ENCODE data around the gene CD300C. TPM values are rescaled to one million over a fixed set of nuclear protein-coding genes. Genes with fewer than 3 reads are reported as not detected.
A peak's percentile ranks its signal among the peaks of the same experiment; 100 is the strongest.

CD300C gene
- total RNA-seq, 3 donors from 2014 or later, result 0.26 to 1.7 (median 0.95) TPM

DNA sequence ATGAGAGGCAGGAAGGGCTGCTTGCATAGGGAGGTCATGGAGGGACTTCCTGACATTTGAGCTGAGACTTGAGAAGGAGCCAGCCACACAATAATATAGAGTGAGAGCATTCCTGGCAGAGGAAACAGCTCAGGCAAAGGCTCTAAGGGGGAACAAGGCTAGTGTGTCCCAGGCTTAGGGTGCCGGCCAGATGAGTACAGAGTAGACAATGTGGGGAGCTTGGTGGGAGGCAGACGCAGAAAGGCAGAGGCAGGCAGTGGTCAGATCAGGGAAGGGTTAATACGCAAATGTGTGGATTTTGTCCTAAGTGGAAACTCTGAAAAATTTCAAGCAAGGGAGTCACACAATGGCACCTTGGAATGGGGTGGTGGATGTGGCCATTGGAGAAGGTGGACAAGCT, 45.9 kb downstream of the CD300C start:
- ATAC-seq, result no peak

DNA sequence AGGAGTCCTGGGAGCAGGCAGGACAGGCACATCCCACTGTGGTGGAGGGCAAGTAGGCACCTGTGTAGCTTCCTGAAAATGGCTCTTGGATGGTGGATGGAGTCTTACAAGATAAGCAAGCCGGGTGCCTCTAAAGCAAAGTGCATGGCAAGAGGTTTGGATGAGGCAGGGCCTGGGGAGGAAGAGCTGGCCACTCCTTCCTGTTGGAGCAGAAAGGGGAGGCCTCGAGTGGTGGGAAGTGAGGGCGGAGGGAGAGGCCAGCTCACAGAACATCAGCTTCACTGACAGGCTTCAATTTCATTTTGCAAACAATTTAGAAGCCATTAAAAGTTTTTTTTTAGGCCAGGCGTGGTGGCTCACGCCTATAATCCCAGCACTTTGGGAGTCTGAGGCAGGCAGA, 48.4 kb downstream of the CD300C start:
- DNase-seq, result no peak

More for the DNA sequence above, 45.9 kb downstream of the CD300C start:
- no peaks in the 10 kb centered on the region for H3K4me1 ChIP-seq (ENCODE audit: low read depth)
- no peak for TF ChIP-seq CTCF (IDR thresholded peaks at IDR 0.05)
- no peak overlapping the region for H3K4me3 ChIP-seq
- no peaks in the 10 kb centered on the region for H3K36me3 ChIP-seq (ENCODE audit: low read depth)
- DNase-seq, result no peak
- no peaks in the 10 kb centered on the region for H3K9me3 ChIP-seq
- intact Hi-C loops (cut with DNase I, micrococcal nuclease), result no loop called here

GRCh38 chr17:74493331-74493833, 52.5 kb downstream of the CD300C start:
- peak; percentile 90 for TF ChIP-seq CTCF (IDR thresholded peaks at IDR 0.05)
- intact Hi-C loops (cut with DNase I, micrococcal nuclease), result no loop called here
- no peaks in the 10 kb centered on the region for H3K9me3 ChIP-seq
- no peak overlapping the region for H3K4me3 ChIP-seq
- no peaks in the 10 kb centered on the region for H3K36me3 ChIP-seq (ENCODE audit: low read depth)
- no peaks in the 10 kb centered on the region for H3K4me1 ChIP-seq (ENCODE audit: low read depth)
- DNase-seq, result peak in 2 of 3 donors; percentile 85 to 86
- peak; percentile 92 for ATAC-seq

More for the DNA sequence above, 48.4 kb downstream of the CD300C start:
- H3K4me3 ChIP-seq, result no peak overlapping the region
- H3K4me1 ChIP-seq (ENCODE audit: low read depth), result no peaks in the 10 kb centered on the region
- H3K36me3 ChIP-seq (ENCODE audit: low read depth), result no peaks in the 10 kb centered on the region
- no peaks in the 10 kb centered on the region for H3K9me3 ChIP-seq
- no peak for ATAC-seq
- intact Hi-C loops (cut with DNase I, micrococcal nuclease), result no loop called here
- TF ChIP-seq CTCF (IDR thresholded peaks at IDR 0.05), result no peak

GRCh38 chr17:74491626-74492025, 54.3 kb downstream of the CD300C start:
- H3K4me3 ChIP-seq, result no peak overlapping the region
- DNase-seq (no peak), ATAC-seq (no peak)
- no peaks in the 10 kb centered on the region for H3K4me1 ChIP-seq (ENCODE audit: low read depth)
- H3K9me3 ChIP-seq, result no peaks in the 10 kb centered on the region
- intact Hi-C loops (cut with DNase I, micrococcal nuclease), result no loop called here
- no peaks in the 10 kb centered on the region for H3K36me3 ChIP-seq (ENCODE audit: low read depth)
- no peak for TF ChIP-seq CTCF (IDR thresholded peaks at IDR 0.05)

Other genes starting within 250 kb of the CD300C start
- 1 to 10 TPM in 2 of 3 donors, under 1 TPM in 1; 0.73 to 7.4 (median 2.4) TPM for gene KIF19, start 219.9 kb downstream of the CD300C start, total RNA-seq
- under 1 TPM in 1 of 3 donors, not detected in 2; 0.17 TPM for gene BTBD17, start 184.2 kb downstream of the CD300C start, total RNA-seq
- under 1 TPM in 1 of 3 donors, not detected in 2; 0.17 TPM for gene GPR142, start 178.6 kb downstream of the CD300C start, total RNA-seq
- 100 to 1,000 TPM in 2 of 3 donors, 10 to 100 TPM in 1; 62.2 to 172 (median 139) TPM for gene GPRC5C, start 114.0 kb downstream of the CD300C start, total RNA-seq
- gene CD300A, start 79.5 kb downstream of the CD300C start, total RNA-seq, result 1 to 10 TPM; 3.7 to 7.0 (median 5.2) TPM
- gene CD300LB, start 14.6 kb downstream of the CD300C start, total RNA-seq, result under 1 TPM in 2 of 3 donors, not detected in 1; 0.27 to 0.28 TPM
- not detected for gene CD300H, start 21.4 kb upstream of the CD300C start, total RNA-seq
- gene CD300LD, start 46.2 kb upstream of the CD300C start, total RNA-seq, result not detected
- gene CD300E, start 77.6 kb upstream of the CD300C start, total RNA-seq, result under 1 TPM in 2 of 3 donors, not detected in 1; 0.47 to 0.53 TPM
- gene CD300LF, start 166.8 kb upstream of the CD300C start, total RNA-seq, result 1 to 10 TPM; 2.0 TPM
- gene RAB37, start 191.1 kb upstream of the CD300C start, total RNA-seq, result 1 to 10 TPM; 4.3 to 9.8 (median 9.0) TPM
- gene NHERF1, start 202.5 kb upstream of the CD300C start, total RNA-seq, result 100 to 1,000 TPM; 109 to 281 (median 164) TPM
- gene NAT9, start 230.2 kb upstream of the CD300C start, total RNA-seq, result 10 to 100 TPM; 35.8 to 40.6 (median 39.8) TPM

Data from mucosa of descending colon (tissue), 3 donors.